Aorta (tissue), 5 donors: Measurements from ENCODE around the gene SPC24. TPM values are rescaled to one million over a fixed set of nuclear protein-coding genes. Genes with fewer than 3 reads are reported as not detected.
A peak's percentile ranks its signal among the peaks of the same experiment; 100 is the strongest.

Source experiments
- ATAC-seq: fragments of 200-7000 bp; cut with Tn5 transposase; one replicate; pipeline ENCODE4 v1.9.1; 2022; ENCODE audit warnings: moderate library complexity; ENCODE audit not compliant: low FRiP score
- DNase-seq, 2 donors: peaks; one replicate each; pipeline ENCODE4 v3.0.0-alpha.2; 2020
- H3K27ac ChIP-seq, 2 donors: one replicate each; pipeline ENCODE4 v1.5.1; 2013; ENCODE audit warnings: low read length in 2 of 2, mild to moderate bottlenecking in 2 of 2, moderate library complexity in 2 of 2, control low read depth in 1 of 2, inconsistent platforms in 1 of 2, low read depth in 1 of 2
- H3K27me3 ChIP-seq, 2 donors: one replicate each; pipeline ENCODE4 v1.6.1; 2013; ENCODE audit warnings: control low read depth in 1 of 2, low read length in 1 of 2, mild to moderate bottlenecking in 1 of 2, moderate library complexity in 1 of 2; ENCODE audit not compliant: insufficient read depth in 2 of 2, control insufficient read depth in 1 of 2
- H3K36me3 ChIP-seq, 2 donors: one replicate each; pipeline ENCODE4 v1.6.1; 2013; ENCODE audit warnings: control low read depth in 1 of 2, low read length in 1 of 2, mild to moderate bottlenecking in 1 of 2; ENCODE audit not compliant: insufficient read depth in 2 of 2, control insufficient read depth in 1 of 2
- H3K4me1 ChIP-seq, 2 donors: one replicate each; pipeline ENCODE4 v1.6.1; 2013; ENCODE audit warnings: low read length in 2 of 2, control low read depth in 1 of 2, mild to moderate bottlenecking in 1 of 2, moderate library complexity in 1 of 2; ENCODE audit not compliant: insufficient read depth in 2 of 2, control insufficient read depth in 1 of 2
- H3K4me3 ChIP-seq, 2 donors: one replicate each; pipeline ENCODE4 v1.5.1; 2013; ENCODE audit warnings: low read length in 2 of 2, control low read depth in 1 of 2, mild to moderate bottlenecking in 1 of 2
- H3K9me3 ChIP-seq: one replicate; pipeline ENCODE4 v1.6.1; 2013; ENCODE audit warnings: mild to moderate bottlenecking, low read length; ENCODE audit not compliant: control insufficient read depth
- WGBS, 2 donors: extraction: QIAGEN DNeasy Blood & Tissue Kit; methylation state at CpG; one replicate each; pipeline ENCODE4 v1.1.7; 2013; 5-methylcytosine and 5-hydroxymethylcytosine counted together
- intact Hi-C, 2 donors: fragments of 100-400 bp; cut with DNase I; formaldehyde crosslinking; loops; one replicate each; pipeline versions ENCODE4 v1.14.2 to v1.15.0; 2022
- polyA plus RNA-seq, 2 donors: library from polyadenylated mRNA; stranded (reverse); fragments of 200-250 nt; gene quantifications; one replicate each; pipeline ENCODE4 v1.2.3, GENCODE V29; 2013
- total RNA-seq, 2 donors: library from RNA; stranded (reverse); fragmentation: NEBNext Ultra II Directional; extraction: Animal tissue kit (Norgen Biotek cat#: 25700); gene quantifications; one replicate each; pipeline ENCODE4 v1.2.1, GENCODE V29; 2021
- donor health status: healthy with polysubstance abuse.
- donor health status: Bipolar disorder and iron deficiency.
- donor health status: DM: no; HTN: no; CAD: no.
- donor health status: DM: no; HTN: no; CAD: no.
- donor health status: DM: yes; HTN: yes; CAD: no.

Gene SPC24
- total and polyA plus RNA-seq, 4 donors, result 0.43 to 2.9 (median 1.1) TPM

- Histone ChIP-seq H3K27ac (peak overlapping the region in 1 of 2 donors; percentile 66), H3K4me1 (no peaks in the 10 kb centered on the region), H3K4me3 (peak overlapping the region; percentile 37 to 55), H3K36me3 (peaks cover 0 to 10% of the 10 kb centered on the region in 2 donors), H3K9me3 (no peaks in the 10 kb centered on the region), H3K27me3 (no peaks in the 10 kb centered on the region)
- ATAC-seq (no peak), DNase-seq (no peak)
- intact Hi-C loops, result no loop called here
- 0 to 4% methylated on average over 17 to 20 of the region's 20 CpGs for WGBS, 2 donors
Observed at GRCh38 chr19:11194656-11195558, 39.3 kb upstream of the SPC24 start.

- Histone ChIP-seq H3K4me1 (peaks cover 0 to under 1% of the 10 kb centered on the region in 2 donors), H3K27ac (peak overlapping the region in 1 of 2 donors; percentile 28), H3K9me3 (no peaks in the 10 kb centered on the region), H3K4me3 (peak overlapping the region in 1 of 2 donors; percentile 37), H3K36me3 (peaks cover 0 to 10% of the 10 kb centered on the region in 2 donors), H3K27me3 (no peaks in the 10 kb centered on the region)
- WGBS, 2 donors, result 24 to 30% methylated on average over 8 of the region's 8 CpGs
- no peak for ATAC-seq
- intact Hi-C loops, result no loop called here
- DNase-seq, result no peak
Observed at GRCh38 chr19:11194173-11194572, 38.6 kb upstream of the SPC24 start.

- Histone ChIP-seq H3K9me3 (no peaks in the 10 kb centered on the region), H3K36me3 (peaks cover 0 to 10% of the 10 kb centered on the region in 2 donors), H3K4me3 (no peak overlapping the region), H3K4me1 (peaks cover 0 to 5% of the 10 kb centered on the region in 2 donors), H3K27me3 (no peaks in the 10 kb centered on the region), H3K27ac (peak overlapping the region in 1 of 2 donors; percentile 28)
- intact Hi-C loops, result no loop called here
- ATAC-seq (no peak), DNase-seq (no peak)
- 79 to 83% methylated on average over 68 of the region's 68 CpGs for WGBS, 2 donors
Observed at GRCh38 chr19:11192957-11193939, 37.7 kb upstream of the SPC24 start.

- H3K36me3 ChIP-seq, result peaks cover 0 to 10% of the 10 kb centered on the region in 2 donors
- no peaks in the 10 kb centered on the region for H3K9me3 ChIP-seq
- peaks cover 0 to 5% of the 10 kb centered on the region in 2 donors for H3K4me1 ChIP-seq
- peak overlapping the region in 1 of 2 donors; percentile 21 for H3K27ac ChIP-seq
- ATAC-seq, result no peak
- 64 to 73% methylated on average over 5 of the region's 5 CpGs for WGBS, 2 donors
- DNase-seq, result no peak
- no peaks in the 10 kb centered on the region for H3K27me3 ChIP-seq
- H3K4me3 ChIP-seq, result no peak overlapping the region
- intact Hi-C loops, result no loop called here
Observed at GRCh38 chr19:11191934-11192333, 36.4 kb upstream of the SPC24 start.

GRCh38 chr19:11191273-11191755 is 35.7 kb upstream of the SPC24 start:
- no peaks in the 10 kb centered on the region for H3K27me3 ChIP-seq
- H3K36me3 ChIP-seq, result peaks cover 0 to 10% of the 10 kb centered on the region in 2 donors
- H3K27ac ChIP-seq, result peak overlapping the region; percentile 33 to 77
- ATAC-seq (peak; percentile 63), DNase-seq (peak; percentile 87 to 91)
- WGBS, 2 donors, result 25 to 30% methylated on average over 8 of the region's 8 CpGs
- H3K4me3 ChIP-seq, result no peak overlapping the region
- peaks cover 0 to 5% of the 10 kb centered on the region in 2 donors for H3K4me1 ChIP-seq
- intact Hi-C loops, result no loop called here
- H3K9me3 ChIP-seq, result no peaks in the 10 kb centered on the region

GRCh38 chr19:11190501-11190900 is 34.9 kb upstream of the SPC24 start:
- intact Hi-C loops, result no loop called here
- Histone ChIP-seq H3K27me3 (no peaks in the 10 kb centered on the region), H3K9me3 (no peaks in the 10 kb centered on the region), H3K4me1 (peaks cover 3 to 5% of the 10 kb centered on the region in 2 donors), H3K4me3 (no peak overlapping the region), H3K27ac (peak overlapping the region in 1 of 2 donors; percentile 73), H3K36me3 (peaks cover 0 to 10% of the 10 kb centered on the region in 2 donors)
- ATAC-seq, result no peak
- DNase-seq, result no peak
- 37 to 38% methylated on average over 8 of the region's 8 CpGs for WGBS, 2 donors

GRCh38 chr19:11187441-11187840 is 31.9 kb upstream of the SPC24 start:
- H3K9me3 ChIP-seq, result no peaks in the 10 kb centered on the region
- intact Hi-C loops, result no loop called here
- peak overlapping the region; percentile 6 to 29 for H3K27ac ChIP-seq
- no peak for DNase-seq
- WGBS, 2 donors, result 51 to 53% methylated on average over 9 of the region's 9 CpGs
- no peaks in the 10 kb centered on the region for H3K36me3 ChIP-seq
- no peaks in the 10 kb centered on the region for H3K27me3 ChIP-seq
- ATAC-seq, result no peak
- peaks cover 3 to 5% of the 10 kb centered on the region in 2 donors for H3K4me1 ChIP-seq
- H3K4me3 ChIP-seq, result no peak overlapping the region

GRCh38 chr19:11182994-11183393 is 27.4 kb upstream of the SPC24 start:
- ATAC-seq (no peak), DNase-seq (no peak)
- WGBS, 2 donors, result 88 to 90% methylated on average over 1 of the region's 1 CpG
- Histone ChIP-seq H3K27me3 (no peaks in the 10 kb centered on the region), H3K27ac (peak overlapping the region in 1 of 2 donors; percentile 21), H3K4me3 (no peak overlapping the region), H3K9me3 (no peaks in the 10 kb centered on the region), H3K4me1 (peaks cover 0 to 5% of the 10 kb centered on the region in 2 donors), H3K36me3 (no peaks in the 10 kb centered on the region)
- intact Hi-C loops, result no loop called here
